OCI-LY7 (cell line): ENCODE measurements around the gene TYW5. TPM values are rescaled to one million over a fixed set of nuclear protein-coding genes. Genes with fewer than 3 reads are reported as not detected.

Experiments used
- BruUV-seq: library from RNA; stranded (reverse); fragments of 400-500 nt; replicated peaks from 2 replicates; lab custom pipeline; 2021; lab: Mats Ljungman, UMichigan
- CTCF ChIA-PET: fragments of 300-600 bp; sonication (Branson Sonifier 250); formaldehyde crosslinking; loops from one replicate; lab custom pipeline; 2022; ENCODE audit warnings: antibody characterized with exemption; ENCODE audit not compliant: unreplicated experiment; lab: Charles Lee
- POLR2A ChIA-PET: fragments of 300-600 bp; sonication (Branson Sonifier 250); formaldehyde crosslinking; loops from one replicate; lab custom pipeline; 2022; ENCODE audit warnings: antibody characterized with exemption; lab: Charles Lee
- DNase-seq: peaks from one replicate; pipeline ENCODE4 v3.0.0-alpha.2; 2015; ENCODE audit warnings: low spot score
- H2AFZ ChIP-seq: fragments of 200-600 bp; sonication (generic), shearing (Covaris generic); 2 replicates; pipeline ENCODE4 v1.6.1; 2014; ENCODE audit warnings: mild to moderate bottlenecking, antibody characterized with exemption, low read length, moderate library complexity
- H3K27ac ChIP-seq: fragments of 200-600 bp; sonication (generic); 2 replicates; pipeline ENCODE4 v1.5.1; 2014; ENCODE audit warnings: mixed run types, low read depth, mild to moderate bottlenecking, moderate library complexity, low read length, inconsistent platforms; ENCODE audit not compliant: poor library complexity, severe bottlenecking
- H3K36me3 ChIP-seq: fragments of 200-600 bp; sonication (generic); 2 replicates; pipeline ENCODE4 v1.6.1; 2014; ENCODE audit warnings: mild to moderate bottlenecking, antibody characterized with exemption, low read length, moderate library complexity, mixed read lengths; ENCODE audit not compliant: insufficient read depth
- H3K4me1 ChIP-seq: fragments of 200-600 bp; sonication (generic); 2 replicates; pipeline ENCODE4 v1.5.1; 2014; ENCODE audit warnings: mild to moderate bottlenecking, low read length; ENCODE audit not compliant: insufficient read depth, poor library complexity, severe bottlenecking
- H3K4me2 ChIP-seq: fragments of 200-600 bp; sonication (generic); 2 replicates; pipeline ENCODE4 v1.6.1; 2014; ENCODE audit warnings: mild to moderate bottlenecking, low read length
- H3K4me3 ChIP-seq: fragments of 200-600 bp; sonication (generic); 2 replicates; pipeline ENCODE4 v1.5.1; 2014; ENCODE audit warnings: mild to moderate bottlenecking, low read depth, low read length; ENCODE audit not compliant: poor library complexity, severe bottlenecking
- H3K79me2 ChIP-seq: fragments of 200-600 bp; sonication (generic); 2 replicates; pipeline ENCODE4 v1.6.1; 2016; ENCODE audit warnings: low read depth, mild to moderate bottlenecking, low read length, moderate library complexity, mixed read lengths; ENCODE audit not compliant: insufficient read depth
- H3K9me2 ChIP-seq: fragments of 200-600 bp; sonication (generic); 2 replicates; pipeline ENCODE4 v1.6.1; 2016; ENCODE audit warnings: mild to moderate bottlenecking, low read length, mixed read lengths; ENCODE audit not compliant: insufficient read depth
- H3K9me3 ChIP-seq: fragments of 200-600 bp; sonication (generic); 2 replicates; pipeline ENCODE4 v1.6.1; 2014; ENCODE audit warnings: mild to moderate bottlenecking, mixed run types, low read length, mixed read lengths
- H4K20me1 ChIP-seq: fragments of 200-600 bp; sonication (generic); 2 replicates; pipeline ENCODE4 v1.6.1; 2014; ENCODE audit warnings: mild to moderate bottlenecking, antibody characterized with exemption, low read length, moderate library complexity, mixed read lengths; ENCODE audit not compliant: insufficient read depth
- CTCF ChIP-seq: fragments of 200-600 bp; sonication (generic); conservative IDR thresholded peaks from 2 replicates; pipeline ENCODE4 v1.5.1; 2014; ENCODE audit warnings: mild to moderate bottlenecking, antibody characterized with exemption, low read length, moderate library complexity, mixed read lengths
- EZH2phosphoT487 ChIP-seq: fragments of 200-600 bp; sonication (generic); IDR thresholded peaks from 2 replicates; pipeline ENCODE4 v1.6.1; 2018; ENCODE audit warnings: low read depth, borderline replicate concordance, mild to moderate bottlenecking, mixed run types, antibody characterized with exemption, low read length, moderate library complexity, mixed read lengths
- intact Hi-C: fragments of 100-400 bp; cut with micrococcal nuclease; formaldehyde crosslinking; loops from one replicate; pipeline ENCODE4 v1.10.0; 2022; ENCODE audit not compliant: unreplicated experiment
- total RNA-seq, 2 experiments: library from RNA; depleted of rRNA in 1 of 2; stranded (reverse); fragments of >200 nt in 1 of 2; shearing (Covaris generic) in 1 of 2; gene quantifications; 2 replicates each; pipeline ENCODE4 v1.2.3, GENCODE V29; 2014 to 2022

The TYW5 gene
- total RNA-seq, 2 experiments from 2014 or later: 7.1 to 8.9 TPM

DNA sequence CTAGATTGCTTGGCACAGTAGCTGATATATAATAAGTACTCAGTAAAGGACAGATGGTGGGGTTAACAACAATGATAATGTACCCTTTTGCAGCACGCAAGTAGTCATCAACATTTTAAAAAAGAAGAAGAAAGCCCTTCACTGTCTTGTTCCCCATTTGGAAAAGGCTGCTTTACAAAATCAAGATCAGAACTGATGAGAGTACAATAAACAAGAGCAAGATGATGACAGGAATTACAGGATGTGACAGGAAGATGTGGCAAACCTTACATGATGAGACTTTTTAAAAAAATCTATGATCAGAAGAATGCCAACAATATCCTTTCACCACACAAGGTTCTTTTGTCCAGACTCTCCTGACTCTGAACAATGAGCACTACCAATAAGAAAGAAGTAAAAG lies 9.1 kb downstream of the TYW5 start:
- no TSS peak for BruUV-seq
- Histone ChIP-seq H3K4me3 (no peak overlapping the region), H3K4me1 (no peaks in the 10 kb centered on the region), H3K36me3 (peaks cover 77% of the 10 kb centered on the region; the same call in 1 of the 2 replicates), H2AFZ (no peak overlapping the region), H4K20me1 (no peaks in the 10 kb centered on the region), H3K4me2 (no peak overlapping the region), H3K9me2 (no peaks in the 10 kb centered on the region), H3K79me2 (peaks cover 13% of the 10 kb centered on the region; the same call in 1 of the 2 replicates), H3K9me3 (no peaks in the 10 kb centered on the region), H3K27ac (no peak overlapping the region)
- DNase-seq: no peak
- no peak for TF ChIP-seq CTCF
- TF ChIP-seq EZH2phosphoT487: no peak
- CTCF ChIA-PET: no interaction called here
- POLR2A ChIA-PET: interaction anchor here (0.7 to 2.5 kb wide), 3 partner anchors 19 to 51 kb away, joined by 3 to 8 read pairs (median 3); no protein-coding TSS in a partner anchor
- intact Hi-C loops: loop anchor here (10.0 kb wide), 1 partner anchor 81 kb away; no protein-coding TSS in a partner anchor

DNA sequence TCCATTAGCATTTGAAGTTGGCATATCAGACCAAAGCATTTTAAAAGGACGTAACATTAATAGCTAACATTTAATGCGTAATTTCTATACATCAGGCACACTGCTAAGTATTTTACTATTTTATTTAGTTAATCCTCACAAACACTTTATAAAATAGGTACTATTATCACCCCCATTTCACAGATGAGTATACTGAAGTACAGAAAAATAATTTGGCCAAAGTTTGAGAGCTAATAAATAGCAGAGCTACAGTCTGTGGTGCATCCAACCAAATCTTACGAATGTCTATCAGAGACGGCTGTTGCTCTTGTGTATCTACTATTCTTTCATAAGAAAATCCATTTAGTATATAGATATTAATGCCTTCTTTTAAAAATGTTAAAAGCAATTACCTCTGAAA lies 11.9 kb downstream of the TYW5 start:
- CTCF ChIA-PET: no interaction called here
- peaks cover 79% of the 10 kb centered on the region for H3K36me3 ChIP-seq

More for the DNA sequence above, 11.9 kb downstream of the TYW5 start:
- DNase-seq: no peak
- TF ChIP-seq CTCF (no peak), EZH2phosphoT487 (no peak)
- Histone ChIP-seq H3K4me2 (no peak overlapping the region), H4K20me1 (peaks cover 5% of the 10 kb centered on the region; the same call in 1 of the 2 replicates), H3K9me3 (no peaks in the 10 kb centered on the region), H3K79me2 (no peaks in the 10 kb centered on the region), H3K4me1 (no peaks in the 10 kb centered on the region), H3K9me2 (no peaks in the 10 kb centered on the region), H2AFZ (no peak overlapping the region), H3K4me3 (no peak overlapping the region), H3K27ac (no peak overlapping the region)
- intact Hi-C loops: loop anchor here (10.0 kb wide), 1 partner anchor 79 kb away; no protein-coding TSS in a partner anchor
- no TSS peak for BruUV-seq
- POLR2A ChIA-PET: interaction anchor here (0.6 to 0.8 kb wide), 2 partner anchors 233 to 1259 kb away, joined by 3 read pairs; no protein-coding TSS in a partner anchor
